ENCODE results near the gene CRHR1.

DNA sequence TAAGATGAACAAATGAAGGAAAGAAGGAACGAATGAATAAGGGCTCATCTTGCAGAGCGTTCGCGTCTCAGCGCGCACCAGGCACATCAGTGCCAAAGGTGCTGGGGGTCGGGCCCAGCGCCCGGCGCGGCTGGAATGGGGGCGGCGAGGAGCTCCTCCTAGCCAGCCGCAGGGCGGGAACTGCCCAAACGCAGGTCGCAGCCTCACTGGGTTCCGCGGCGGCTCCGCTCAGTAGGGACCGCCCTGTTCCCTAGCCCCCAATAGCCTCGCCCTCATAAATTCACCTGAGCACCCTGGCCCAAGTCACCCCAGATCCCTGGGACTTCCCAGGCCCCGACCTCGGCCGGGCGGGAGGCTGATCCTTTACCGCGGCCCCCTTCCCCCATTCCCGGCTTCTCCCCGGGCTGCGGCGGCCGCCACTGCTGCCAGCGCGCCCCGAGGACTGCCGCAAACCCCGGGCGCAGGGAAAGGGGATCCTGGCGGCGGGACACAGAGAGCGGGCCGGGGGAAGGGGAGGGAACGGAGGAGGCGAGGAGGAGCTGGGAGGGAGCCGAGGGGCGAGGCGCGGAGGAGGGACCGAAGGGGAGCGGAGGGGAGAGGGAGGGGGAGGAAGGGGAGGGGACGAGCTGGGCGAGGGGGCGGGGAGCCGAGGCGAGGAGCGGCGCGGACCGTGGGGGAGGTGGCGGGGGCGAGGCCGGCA is 377 bp upstream of the CRHR1 start:
- TF ChIP-seq, protein P1, sequence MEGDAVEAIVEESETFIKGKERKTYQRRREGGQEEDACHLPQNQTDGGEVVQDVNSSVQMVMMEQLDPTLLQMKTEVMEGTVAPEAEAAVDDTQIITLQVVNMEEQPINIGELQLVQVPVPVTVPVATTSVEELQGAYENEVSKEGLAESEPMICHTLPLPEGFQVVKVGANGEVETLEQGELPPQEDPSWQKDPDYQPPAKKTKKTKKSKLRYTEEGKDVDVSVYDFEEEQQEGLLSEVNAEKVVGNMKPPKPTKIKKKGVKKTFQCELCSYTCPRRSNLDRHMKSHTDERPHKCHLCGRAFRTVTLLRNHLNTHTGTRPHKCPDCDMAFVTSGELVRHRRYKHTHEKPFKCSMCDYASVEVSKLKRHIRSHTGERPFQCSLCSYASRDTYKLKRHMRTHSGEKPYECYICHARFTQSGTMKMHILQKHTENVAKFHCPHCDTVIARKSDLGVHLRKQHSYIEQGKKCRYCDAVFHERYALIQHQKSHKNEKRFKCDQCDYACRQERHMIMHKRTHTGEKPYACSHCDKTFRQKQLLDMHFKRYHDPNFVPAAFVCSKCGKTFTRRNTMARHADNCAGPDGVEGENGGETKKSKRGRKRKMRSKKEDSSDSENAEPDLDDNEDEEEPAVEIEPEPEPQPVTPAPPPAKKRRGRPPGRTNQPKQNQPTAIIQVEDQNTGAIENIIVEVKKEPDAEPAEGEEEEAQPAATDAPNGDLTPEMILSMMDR (IDR thresholded peaks at IDR 0.05), result no peak
- TF ChIP-seq POLR2A (IDR thresholded peaks at IDR 0.05), result no peak
